Prostate gland (tissue), 2 donors: Measurements from ENCODE around the gene LDLRAD4. TPM values are rescaled to one million over a fixed set of nuclear protein-coding genes. Genes with fewer than 3 reads are reported as not detected.

Source experiments
- DNase-seq: peaks from one replicate; pipeline ENCODE4 v3.0.0-alpha.2; 2019; ENCODE audit warnings: low spot score
- H3K27ac ChIP-seq, 2 donors: fragments of 200-600 bp; sonication (generic); 2 replicates each; pipeline ENCODE4 v1.5.1; 2017 to 2019
- H3K27me3 ChIP-seq: fragments of 200-600 bp; sonication (generic); replicated peaks from 2 replicates; pipeline ENCODE4 v1.5.1; 2019; ENCODE audit not compliant: insufficient read depth
- H3K36me3 ChIP-seq, 2 donors: fragments of 200-600 bp; sonication (generic); 1 replicate in 1 of 2; 2 replicates in 1 of 2; pipeline versions ENCODE4 v1.5.1 to v1.8.1; 2017 to 2019
- H3K4me1 ChIP-seq: fragments of 200-600 bp; sonication (generic); replicated peaks from 2 replicates; pipeline ENCODE4 v1.5.1; 2019
- H3K4me3 ChIP-seq, 2 donors: fragments of 200-600 bp; sonication (generic); 2 replicates each; pipeline ENCODE4 v1.5.1; 2017 to 2019
- H3K9me3 ChIP-seq: fragments of 200-600 bp; sonication (generic); 2 replicates; pipeline ENCODE4 v1.5.1; 2017
- POLR2A ChIP-seq: fragments of 450-650 bp; IDR thresholded peaks from one replicate; pipeline ENCODE4 v1.6.1; 2016; ENCODE audit warnings: antibody characterized with exemption, mild to moderate bottlenecking
- POLR2AphosphoS5 ChIP-seq: sonication (generic); formaldehyde crosslinking; IDR thresholded peaks from one replicate; pipeline ENCODE4 v1.6.1; 2017; ENCODE audit warnings: antibody characterized with exemption
- WGBS: methylation state at CpG from one replicate; pipeline ENCODE4 v1.1.5; 2018; 5-methylcytosine and 5-hydroxymethylcytosine counted together
- intact Hi-C: fragments of 100-400 bp; cut with DNase I; formaldehyde crosslinking; loops from one replicate; pipeline ENCODE4 v1.14.2; 2022
- total RNA-seq, 2 donors: library from RNA; depleted of rRNA; stranded (reverse); fragments of >200 nt; gene quantifications; one replicate each; pipeline ENCODE4 v1.1.0, GENCODE V29; 2016
- TF ChIP-seq, protein P1 (sequence below), 4 experiments: fragments of 200-600 bp in 2 of 4; fragments of 450-650 bp in 2 of 4; sonication (generic) in 2 of 4; IDR thresholded peaks; 1 replicate in 3 of 4; 2 replicates in 1 of 4; pipeline ENCODE4 v1.5.1; 2016 to 2019; ENCODE audit warnings: antibody characterized with exemption in 4 of 4, mild to moderate bottlenecking in 2 of 4, moderate library complexity in 2 of 4

The LDLRAD4 gene
- total RNA-seq, 2 donors from 2014 or later, result 59.9 to 107 TPM

GRCh38 chr18:13302040-13302439, 83.5 kb downstream of the LDLRAD4 start:
- no peaks in the 10 kb centered on the region for H3K9me3 ChIP-seq
- H3K27ac ChIP-seq, result no peak overlapping the region
- DNase-seq, result no peak
- H3K4me1 ChIP-seq, result peaks cover 9% of the 10 kb centered on the region
- TF ChIP-seq POLR2AphosphoS5 (no peak), POLR2A (no peak)
- TF ChIP-seq, protein P1, sequence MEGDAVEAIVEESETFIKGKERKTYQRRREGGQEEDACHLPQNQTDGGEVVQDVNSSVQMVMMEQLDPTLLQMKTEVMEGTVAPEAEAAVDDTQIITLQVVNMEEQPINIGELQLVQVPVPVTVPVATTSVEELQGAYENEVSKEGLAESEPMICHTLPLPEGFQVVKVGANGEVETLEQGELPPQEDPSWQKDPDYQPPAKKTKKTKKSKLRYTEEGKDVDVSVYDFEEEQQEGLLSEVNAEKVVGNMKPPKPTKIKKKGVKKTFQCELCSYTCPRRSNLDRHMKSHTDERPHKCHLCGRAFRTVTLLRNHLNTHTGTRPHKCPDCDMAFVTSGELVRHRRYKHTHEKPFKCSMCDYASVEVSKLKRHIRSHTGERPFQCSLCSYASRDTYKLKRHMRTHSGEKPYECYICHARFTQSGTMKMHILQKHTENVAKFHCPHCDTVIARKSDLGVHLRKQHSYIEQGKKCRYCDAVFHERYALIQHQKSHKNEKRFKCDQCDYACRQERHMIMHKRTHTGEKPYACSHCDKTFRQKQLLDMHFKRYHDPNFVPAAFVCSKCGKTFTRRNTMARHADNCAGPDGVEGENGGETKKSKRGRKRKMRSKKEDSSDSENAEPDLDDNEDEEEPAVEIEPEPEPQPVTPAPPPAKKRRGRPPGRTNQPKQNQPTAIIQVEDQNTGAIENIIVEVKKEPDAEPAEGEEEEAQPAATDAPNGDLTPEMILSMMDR (IDR thresholded peaks at IDR 0.05), result no peak
- no peak overlapping the region for H3K4me3 ChIP-seq
- no peaks in the 10 kb centered on the region for H3K36me3 ChIP-seq
- intact Hi-C loops, result no loop called here
- H3K27me3 ChIP-seq, result no peaks in the 10 kb centered on the region
- 21% methylated on average over 6 of the region's 6 CpGs for WGBS

DNA sequence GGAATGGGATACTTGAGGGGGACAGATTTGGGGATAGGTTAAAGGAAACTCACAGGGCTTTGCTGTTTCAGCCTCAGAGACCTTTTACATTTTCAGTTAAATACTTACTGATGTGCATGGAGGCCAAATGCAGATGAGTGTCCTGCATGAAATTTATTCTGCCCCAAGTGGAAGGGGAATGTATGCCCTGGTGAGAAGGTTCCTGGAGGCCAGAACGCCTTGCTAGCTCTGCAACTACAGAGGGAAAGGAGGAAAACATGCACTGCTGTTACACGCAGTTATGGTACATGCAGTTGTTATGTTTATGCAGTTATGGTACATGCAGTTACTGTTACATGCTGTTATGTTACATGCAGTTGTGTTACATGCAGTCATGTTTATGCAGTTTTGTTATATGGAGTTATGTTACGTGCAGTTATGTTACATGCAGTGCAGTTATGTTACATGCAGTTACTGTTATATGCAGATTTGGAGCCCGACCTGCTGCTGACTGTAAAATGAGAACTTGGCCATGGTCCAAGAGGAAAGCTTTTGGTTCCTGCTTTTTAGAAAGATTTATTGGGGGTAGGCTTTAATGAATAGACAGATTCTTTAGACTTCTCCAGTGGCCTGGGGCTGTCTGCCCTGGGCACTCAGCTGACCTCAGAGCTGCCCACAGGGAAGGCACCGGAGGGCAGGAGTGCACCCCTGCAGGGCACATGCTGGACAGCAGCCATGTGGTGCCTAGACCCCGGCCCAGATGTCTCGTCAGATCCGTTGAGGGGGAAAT, 84.1 kb downstream of the LDLRAD4 start:
- H3K9me3 ChIP-seq, result no peaks in the 10 kb centered on the region
- H3K27me3 ChIP-seq, result no peaks in the 10 kb centered on the region
- TF ChIP-seq, protein P1 (IDR thresholded peaks at IDR 0.05), result no peak
- TF ChIP-seq POLR2AphosphoS5 (no peak), POLR2A (no peak)
- WGBS, result 21% methylated on average over 8 of the region's 8 CpGs
- DNase-seq, result no peak
- H3K27ac ChIP-seq, result no peak overlapping the region
- intact Hi-C loops, result no loop called here
- H3K36me3 ChIP-seq, result no peaks in the 10 kb centered on the region
- peaks cover 9% of the 10 kb centered on the region for H3K4me1 ChIP-seq
- H3K4me3 ChIP-seq, result no peak overlapping the region

- Histone ChIP-seq H3K4me1 (peaks cover 9% of the 10 kb centered on the region), H3K4me3 (no peak overlapping the region), H3K27ac (no peak overlapping the region), H3K9me3 (no peaks in the 10 kb centered on the region), H3K36me3 (no peaks in the 10 kb centered on the region), H3K27me3 (no peaks in the 10 kb centered on the region)
- intact Hi-C loops, result no loop called here
- no peak for DNase-seq
- 96% methylated on average over 6 of the region's 6 CpGs for WGBS
- no peak for TF ChIP-seq POLR2AphosphoS5
- TF ChIP-seq, protein P1 (IDR thresholded peaks at IDR 0.05), result no peak
- TF ChIP-seq POLR2A, result no peak
Measured at GRCh38 chr18:13303756-13304364, 85.3 kb downstream of the LDLRAD4 start.

- no peaks in the 10 kb centered on the region for H3K36me3 ChIP-seq
- no peaks in the 10 kb centered on the region for H3K9me3 ChIP-seq
- 90% methylated on average over 3 of the region's 3 CpGs for WGBS
- TF ChIP-seq POLR2A, result no peak
- TF ChIP-seq, protein P1 (IDR thresholded peaks at IDR 0.05), result no peak
- TF ChIP-seq POLR2AphosphoS5, result no peak
- no peak overlapping the region for H3K27ac ChIP-seq
- DNase-seq, result no peak
- H3K4me3 ChIP-seq, result no peak overlapping the region
- H3K27me3 ChIP-seq, result no peaks in the 10 kb centered on the region
- peaks cover 9% of the 10 kb centered on the region for H3K4me1 ChIP-seq
- intact Hi-C loops, result no loop called here
Measured at GRCh38 chr18:13305301-13305700, 86.7 kb downstream of the LDLRAD4 start.

GRCh38 chr18:13306583-13306982, 88.0 kb downstream of the LDLRAD4 start:
- H3K27ac ChIP-seq, result no peak overlapping the region
- no peak for DNase-seq
- no peaks in the 10 kb centered on the region for H3K36me3 ChIP-seq
- 56% methylated on average over 4 of the region's 4 CpGs for WGBS
- no peaks in the 10 kb centered on the region for H3K9me3 ChIP-seq
- no peak overlapping the region for H3K4me3 ChIP-seq
- intact Hi-C loops, result no loop called here
- H3K4me1 ChIP-seq, result peaks cover 9% of the 10 kb centered on the region
- H3K27me3 ChIP-seq, result no peaks in the 10 kb centered on the region
- TF ChIP-seq POLR2A (no peak), POLR2AphosphoS5 (no peak)
- TF ChIP-seq, protein P1 (IDR thresholded peaks at IDR 0.05), result no peak
